Effector memory CD8-positive, alpha-beta T cell (primary cell): ENCODE results near the gene TTC7B.

Source experiments
- ATAC-seq: fragments of 150-1000 bp; cut with Tn5 transposase; replicated peaks from 2 replicates; pipeline ENCODE4 v1.10.0; 2021; ENCODE audit warnings: mild to moderate bottlenecking, moderate library complexity
- DNase-seq, 3 experiments: peaks; one replicate each; pipeline ENCODE4 v3.0.0; 2021
- H3K27ac Mint-ChIP-seq, 2 donors: one replicate each; pipeline ENCODE4 v1.8.0; 2022; ENCODE audit warnings: mild to moderate bottlenecking in 2 of 2, mixed read lengths in 2 of 2, moderate library complexity in 2 of 2
- H3K27me3 Mint-ChIP-seq, 2 donors: one replicate each; pipeline ENCODE4 v1.8.0; 2022; ENCODE audit warnings: mixed read lengths in 2 of 2
- H3K36me3 Mint-ChIP-seq: one replicate; pipeline ENCODE4 v1.8.0; 2022; ENCODE audit warnings: mild to moderate bottlenecking, moderate library complexity, mixed read lengths; ENCODE audit not compliant: insufficient read depth
- H3K4me1 Mint-ChIP-seq, 2 donors: one replicate each; pipeline ENCODE4 v1.8.0; 2022; ENCODE audit warnings: low read depth in 2 of 2, mixed read lengths in 2 of 2
- H3K4me3 Mint-ChIP-seq, 2 donors: one replicate each; pipeline ENCODE4 v1.8.0; 2022; ENCODE audit warnings: mild to moderate bottlenecking in 2 of 2, mixed read lengths in 2 of 2, moderate library complexity in 2 of 2
- H3K9me3 Mint-ChIP-seq, 2 donors: one replicate each; pipeline ENCODE4 v1.8.0; 2022; ENCODE audit warnings: mixed read lengths in 2 of 2

Gene TTC7B

GRCh38 chr14:90651271-90651804 lies 164.9 kb downstream of the TTC7B start:
- H3K4me1 Mint-ChIP-seq: no peaks in the 10 kb centered on the region
- no peaks in the 10 kb centered on the region for H3K9me3 Mint-ChIP-seq
- no peak overlapping the region for H3K27ac Mint-ChIP-seq
- H3K4me3 Mint-ChIP-seq: no peak overlapping the region
- no peaks in the 10 kb centered on the region for H3K36me3 Mint-ChIP-seq
- no peak for ATAC-seq
- peaks cover 0 to 11% of the 10 kb centered on the region in 2 donors for H3K27me3 Mint-ChIP-seq
- no peak for DNase-seq

- ATAC-seq: no peak
- Mint-ChIP-seq H3K4me3 (no peak overlapping the region), H3K4me1 (no peaks in the 10 kb centered on the region), H3K9me3 (no peaks in the 10 kb centered on the region), H3K27me3 (peaks cover 0 to 18% of the 10 kb centered on the region in 2 donors), H3K36me3 (no peaks in the 10 kb centered on the region), H3K27ac (no peak overlapping the region)
- DNase-seq: no peak
These were observed 166.6 kb downstream of the TTC7B start for GRCh38 chr14:90649557-90650135.

DNA sequence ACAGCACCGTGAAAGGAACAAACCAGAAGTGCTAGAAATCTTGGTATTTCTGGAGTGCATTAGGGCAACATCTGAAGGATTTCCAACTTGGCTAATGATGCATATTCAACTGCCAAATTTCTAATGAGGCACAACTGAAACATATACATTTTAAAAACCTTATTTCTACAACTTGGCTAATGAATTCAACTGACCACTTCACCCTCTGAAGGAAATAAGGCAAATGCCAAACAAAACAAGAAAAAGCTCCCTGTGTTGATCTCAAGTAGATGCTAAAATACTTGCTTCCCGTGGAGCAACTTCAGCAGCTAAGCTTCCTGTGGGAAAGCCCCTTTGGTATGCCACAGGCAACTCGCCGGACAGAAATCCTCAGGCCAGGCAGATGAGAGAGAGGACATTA lies 167.1 kb downstream of the TTC7B start:
- DNase-seq (no peak), ATAC-seq (no peak)
- no peak overlapping the region for H3K4me3 Mint-ChIP-seq
- peaks cover 0 to 18% of the 10 kb centered on the region in 2 donors for H3K27me3 Mint-ChIP-seq
- no peaks in the 10 kb centered on the region for H3K9me3 Mint-ChIP-seq
- H3K36me3 Mint-ChIP-seq: no peaks in the 10 kb centered on the region
- H3K4me1 Mint-ChIP-seq: no peaks in the 10 kb centered on the region
- H3K27ac Mint-ChIP-seq: no peak overlapping the region

DNA sequence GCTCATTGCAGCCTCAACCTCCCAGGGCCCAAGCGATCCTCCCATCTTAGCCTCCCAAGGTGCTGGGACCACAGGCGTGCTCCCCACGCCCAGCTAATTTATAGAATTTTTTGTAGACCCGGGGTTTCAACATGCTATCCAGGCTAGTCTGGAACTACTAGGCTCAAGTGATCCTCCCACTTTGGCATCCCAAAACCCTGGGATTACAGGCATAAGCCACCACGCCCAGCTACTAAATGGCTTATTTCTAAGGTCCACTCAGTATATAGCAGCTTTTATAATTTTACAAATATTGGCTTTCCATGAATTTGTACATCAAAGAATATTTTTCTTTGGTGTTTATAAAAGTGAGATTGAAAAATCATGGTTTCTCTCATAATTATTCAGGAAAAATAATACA lies 167.8 kb downstream of the TTC7B start:
- no peaks in the 10 kb centered on the region for H3K4me1 Mint-ChIP-seq
- ATAC-seq (no peak), DNase-seq (no peak)
- no peak overlapping the region for H3K4me3 Mint-ChIP-seq
- no peak overlapping the region for H3K27ac Mint-ChIP-seq
- peaks cover 0 to 18% of the 10 kb centered on the region in 2 donors for H3K27me3 Mint-ChIP-seq
- H3K36me3 Mint-ChIP-seq: no peaks in the 10 kb centered on the region
- H3K9me3 Mint-ChIP-seq: no peaks in the 10 kb centered on the region

DNA sequence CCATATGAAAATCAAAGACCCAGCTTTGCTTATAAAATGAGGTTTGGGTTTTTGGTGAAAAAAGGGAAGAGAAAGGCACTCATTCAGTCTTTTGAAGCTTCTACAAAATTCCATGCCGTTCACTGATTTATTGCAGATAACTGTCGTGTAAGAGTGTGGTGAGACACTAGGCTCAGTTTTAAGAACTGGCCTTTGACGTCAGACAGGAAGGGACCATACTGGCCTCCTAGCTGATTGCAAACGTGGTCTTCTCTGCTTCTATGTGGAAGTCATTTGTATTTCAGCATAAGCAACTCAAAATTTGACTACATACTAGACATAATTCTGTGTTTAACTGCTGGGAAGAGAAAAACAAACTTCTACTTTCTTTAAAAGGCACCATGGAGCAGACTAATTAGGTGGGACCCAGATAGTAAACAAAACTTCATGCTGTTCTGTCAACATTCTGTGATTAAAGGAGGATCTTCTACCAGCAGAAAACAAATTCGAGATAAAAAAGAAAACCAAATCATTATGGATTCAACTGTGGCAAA lies 168.7 kb downstream of the TTC7B start:
- no peak overlapping the region for H3K27ac Mint-ChIP-seq
- H3K27me3 Mint-ChIP-seq: peaks cover 0 to 18% of the 10 kb centered on the region in 2 donors
- H3K4me3 Mint-ChIP-seq: no peak overlapping the region
- ATAC-seq (no peak), DNase-seq (no peak)
- H3K4me1 Mint-ChIP-seq: no peaks in the 10 kb centered on the region
- H3K36me3 Mint-ChIP-seq: peaks cover 3% of the 10 kb centered on the region
- H3K9me3 Mint-ChIP-seq: no peaks in the 10 kb centered on the region

DNA sequence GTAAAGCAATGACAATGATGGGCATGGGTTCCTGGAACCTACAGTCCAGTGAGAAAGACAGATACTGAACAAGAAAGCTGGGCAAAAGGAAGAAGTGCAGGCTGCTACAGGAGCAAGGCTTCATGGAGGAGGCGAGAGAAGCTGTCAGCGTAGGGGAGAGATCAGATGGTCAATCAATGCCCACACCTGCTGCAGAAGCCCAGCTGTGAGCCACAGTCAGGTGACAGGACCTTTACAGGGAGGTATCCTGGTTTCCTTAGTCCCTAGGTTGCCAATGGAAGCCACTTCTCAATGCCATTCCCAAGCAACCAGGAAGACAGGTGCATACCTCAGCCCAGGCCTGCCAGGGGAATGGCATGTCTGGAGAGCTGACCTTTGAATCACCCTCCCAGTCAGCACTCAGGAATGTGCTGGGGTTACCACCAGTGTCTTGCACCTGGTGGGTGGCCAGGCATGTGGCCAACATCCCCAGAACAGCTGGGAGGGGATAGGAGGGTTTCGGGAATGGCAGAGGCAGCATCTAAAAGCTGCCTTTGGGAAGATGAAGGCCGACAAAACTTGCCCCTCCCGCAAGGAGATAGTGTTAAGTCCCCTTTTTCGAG lies 170.3 kb downstream of the TTC7B start:
- ATAC-seq: no peak
- Mint-ChIP-seq H3K27ac (no peak overlapping the region), H3K36me3 (peaks cover 3% of the 10 kb centered on the region), H3K27me3 (peaks cover 0 to 18% of the 10 kb centered on the region in 2 donors), H3K4me3 (no peak overlapping the region), H3K9me3 (no peaks in the 10 kb centered on the region), H3K4me1 (no peaks in the 10 kb centered on the region)
- no peak for DNase-seq

DNA sequence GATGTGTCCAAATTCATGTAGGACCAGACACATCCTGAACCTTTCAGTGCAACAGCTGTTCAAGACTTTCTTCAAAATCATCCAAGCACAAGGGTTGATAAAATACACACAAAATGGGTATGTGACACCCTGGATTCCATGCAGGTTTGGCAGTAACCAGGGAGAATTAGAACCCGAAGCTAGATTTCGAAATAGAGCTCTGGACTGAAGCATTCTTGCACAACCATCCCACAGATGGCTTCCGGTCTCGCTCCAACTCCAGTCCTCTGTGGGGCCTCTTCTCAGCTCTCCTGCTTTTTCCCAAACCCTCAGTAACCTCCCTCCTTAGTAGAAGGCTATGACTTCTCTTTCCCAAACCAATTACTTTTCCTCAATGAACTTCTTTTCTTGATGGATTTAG lies 171.3 kb downstream of the TTC7B start:
- Mint-ChIP-seq H3K9me3 (no peaks in the 10 kb centered on the region), H3K27ac (no peak overlapping the region)

GRCh38 chr14:90643982-90644670 lies 172.1 kb downstream of the TTC7B start:
- H3K4me3 Mint-ChIP-seq: no peak overlapping the region
- no peak for DNase-seq
- ATAC-seq: no peak
- H3K9me3 Mint-ChIP-seq: no peaks in the 10 kb centered on the region
- no peak overlapping the region for H3K27ac Mint-ChIP-seq
- H3K36me3 Mint-ChIP-seq: peaks cover 3% of the 10 kb centered on the region
- H3K27me3 Mint-ChIP-seq: peaks cover 0 to 6% of the 10 kb centered on the region in 2 donors
- H3K4me1 Mint-ChIP-seq: no peaks in the 10 kb centered on the region

More for the DNA sequence above, 171.3 kb downstream of the TTC7B start:
- Mint-ChIP-seq H3K27me3 (peaks cover 0 to 13% of the 10 kb centered on the region in 2 donors), H3K4me3 (no peak overlapping the region), H3K4me1 (no peaks in the 10 kb centered on the region), H3K36me3 (peaks cover 3% of the 10 kb centered on the region)
- DNase-seq (no peak), ATAC-seq (no peak)

DNA sequence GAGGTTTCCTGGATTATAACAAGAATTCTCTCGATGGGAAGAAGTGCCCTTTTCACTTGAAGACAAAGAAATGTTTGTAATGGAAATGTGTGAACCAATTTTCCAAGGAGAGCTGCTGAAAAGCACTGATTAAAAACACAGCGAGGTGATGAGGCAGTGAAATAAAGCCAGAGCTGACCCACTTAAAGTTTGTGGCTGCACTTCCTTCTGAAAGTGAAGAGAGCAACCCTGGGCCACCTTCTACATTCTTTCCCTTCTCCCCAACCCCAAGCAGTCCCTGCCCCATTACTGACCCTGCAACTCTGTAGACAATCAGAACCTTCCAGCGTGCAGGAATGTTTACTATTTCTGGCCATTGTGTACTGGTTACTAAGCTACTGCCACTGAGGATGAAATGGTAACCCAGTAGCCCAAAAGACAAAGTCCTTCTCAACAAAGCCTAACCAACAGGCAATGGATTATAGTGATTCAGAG lies 173.9 kb downstream of the TTC7B start:
- Mint-ChIP-seq H3K9me3 (no peaks in the 10 kb centered on the region), H3K27ac (no peak overlapping the region), H3K4me1 (no peaks in the 10 kb centered on the region), H3K36me3 (peaks cover 3% of the 10 kb centered on the region), H3K4me3 (no peak overlapping the region), H3K27me3 (peaks cover 0 to 6% of the 10 kb centered on the region in 2 donors)
- DNase-seq: no peak
- no peak for ATAC-seq

GRCh38 chr14:90641615-90642243 lies 174.5 kb downstream of the TTC7B start:
- ATAC-seq: no peak
- Mint-ChIP-seq H3K4me1 (no peaks in the 10 kb centered on the region), H3K36me3 (peaks cover 3% of the 10 kb centered on the region), H3K9me3 (no peaks in the 10 kb centered on the region), H3K4me3 (no peak overlapping the region), H3K27ac (no peak overlapping the region), H3K27me3 (peaks cover 0 to 6% of the 10 kb centered on the region in 2 donors)
- DNase-seq: no peak

DNA sequence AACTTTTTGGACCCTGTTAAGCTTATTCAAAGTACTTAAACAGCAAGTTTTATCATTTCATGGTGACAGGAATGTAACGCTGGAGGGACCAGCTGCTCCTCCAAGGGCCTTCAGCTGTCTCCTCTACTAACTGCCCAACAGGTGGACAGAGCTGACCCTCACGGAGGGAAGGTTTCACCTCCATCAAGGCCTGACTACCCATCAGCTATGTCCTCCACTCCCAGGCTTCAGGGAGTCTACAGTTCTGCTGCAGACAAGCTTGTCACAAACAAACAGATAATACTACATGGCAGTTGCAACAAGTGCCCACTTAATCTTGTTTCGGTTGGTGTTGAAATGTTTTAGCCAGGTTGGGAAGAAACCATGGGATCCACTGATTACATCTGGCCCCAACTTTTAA lies 175.1 kb downstream of the TTC7B start:
- no peak overlapping the region for H3K4me3 Mint-ChIP-seq
- H3K27me3 Mint-ChIP-seq: peaks cover 0 to 6% of the 10 kb centered on the region in 2 donors
- no peak overlapping the region for H3K27ac Mint-ChIP-seq
- no peaks in the 10 kb centered on the region for H3K4me1 Mint-ChIP-seq
- no peak for DNase-seq
- no peaks in the 10 kb centered on the region for H3K9me3 Mint-ChIP-seq
- ATAC-seq: no peak
- peaks cover 3% of the 10 kb centered on the region for H3K36me3 Mint-ChIP-seq

GRCh38 chr14:90639641-90640040 lies 176.6 kb downstream of the TTC7B start:
- no peak for DNase-seq
- H3K27ac Mint-ChIP-seq: no peak overlapping the region
- H3K27me3 Mint-ChIP-seq: no peaks in the 10 kb centered on the region
- peaks cover 3% of the 10 kb centered on the region for H3K36me3 Mint-ChIP-seq
- H3K4me1 Mint-ChIP-seq: no peaks in the 10 kb centered on the region
- ATAC-seq: no peak
- H3K9me3 Mint-ChIP-seq: no peaks in the 10 kb centered on the region
- H3K4me3 Mint-ChIP-seq: no peak overlapping the region

GRCh38 chr14:90632871-90633270 lies 183.4 kb downstream of the TTC7B start:
- Mint-ChIP-seq H3K27me3 (peaks cover 0 to 15% of the 10 kb centered on the region in 2 donors), H3K27ac (no peak overlapping the region), H3K4me1 (no peaks in the 10 kb centered on the region), H3K36me3 (no peaks in the 10 kb centered on the region), H3K4me3 (no peak overlapping the region), H3K9me3 (no peaks in the 10 kb centered on the region)
- ATAC-seq: no peak
- DNase-seq: no peak
